ENCODE results near the gene RBM26. TPM values are rescaled to one million over a fixed set of nuclear protein-coding genes. Genes with fewer than 3 reads are reported as not detected.

RBM26 gene
- total and polyA plus RNA-seq, 2 donors: 26.8 to 52.0 TPM

GRCh38 chr13:79432086-79432485 lies 26.0 kb upstream of the RBM26 start:
- Histone ChIP-seq H3K9me3 (ENCODE audit: control insufficient read depth in 2 of 2, insufficient read depth in 1 of 2, low read length in 1 of 2) (peaks cover 0 to 7% of the 10 kb centered on the region in 2 donors), H3K27ac (ENCODE audit: low read depth in 1 of 2, low read length in 1 of 2) (no peak overlapping the region), H3K27me3 (ENCODE audit: control insufficient read depth in 2 of 2, insufficient read depth in 1 of 2, low read length in 1 of 2) (no peaks in the 10 kb centered on the region), H3K4me1 (ENCODE audit: control insufficient read depth in 2 of 2, insufficient read depth in 2 of 2, low read length in 2 of 2) (no peaks in the 10 kb centered on the region), H3K36me3 (ENCODE audit: control insufficient read depth in 2 of 2, insufficient read depth in 2 of 2, low read length in 1 of 2) (no peaks in the 10 kb centered on the region), H3K4me3 (ENCODE audit: low read length in 2 of 2) (no peak overlapping the region)
- WGBS: 98% methylated on average over 6 of the region's 6 CpGs
- DNase-seq (ENCODE audit: low read depth in 6 of 9, low spot score in 9 of 9): no peak

DNA sequence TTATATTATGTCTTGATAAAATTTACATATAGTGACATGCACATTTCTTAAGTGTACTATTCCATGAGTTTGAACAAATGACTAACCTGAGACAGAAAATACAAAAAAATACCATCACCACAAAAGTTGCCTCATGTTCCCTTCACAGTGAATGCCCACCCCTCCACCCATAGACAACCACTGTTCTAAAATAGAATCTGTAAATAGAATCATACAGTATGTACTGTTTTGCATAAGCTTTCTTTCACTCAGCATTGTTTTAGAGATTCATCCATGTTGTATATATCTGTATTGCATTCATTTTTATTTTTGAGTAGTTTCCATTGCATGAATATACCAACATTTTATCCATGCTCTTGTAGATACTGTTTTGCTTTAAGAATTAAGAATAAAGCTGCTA lies 23.3 kb upstream of the RBM26 start:
- no peak overlapping the region for H3K4me3 ChIP-seq (ENCODE audit: low read length in 2 of 2)
- no peaks in the 10 kb centered on the region for H3K4me1 ChIP-seq (ENCODE audit: control insufficient read depth in 2 of 2, insufficient read depth in 2 of 2, low read length in 2 of 2)
- DNase-seq (ENCODE audit: low read depth in 6 of 9, low spot score in 9 of 9): no peak
- H3K27ac ChIP-seq (ENCODE audit: low read depth in 1 of 2, low read length in 1 of 2): no peak overlapping the region
- no peaks in the 10 kb centered on the region for H3K36me3 ChIP-seq (ENCODE audit: control insufficient read depth in 2 of 2, insufficient read depth in 2 of 2, low read length in 1 of 2)
- peaks cover 0 to 7% of the 10 kb centered on the region in 2 donors for H3K9me3 ChIP-seq (ENCODE audit: control insufficient read depth in 2 of 2, insufficient read depth in 1 of 2, low read length in 1 of 2)
- H3K27me3 ChIP-seq (ENCODE audit: control insufficient read depth in 2 of 2, insufficient read depth in 1 of 2, low read length in 1 of 2): no peaks in the 10 kb centered on the region

DNA sequence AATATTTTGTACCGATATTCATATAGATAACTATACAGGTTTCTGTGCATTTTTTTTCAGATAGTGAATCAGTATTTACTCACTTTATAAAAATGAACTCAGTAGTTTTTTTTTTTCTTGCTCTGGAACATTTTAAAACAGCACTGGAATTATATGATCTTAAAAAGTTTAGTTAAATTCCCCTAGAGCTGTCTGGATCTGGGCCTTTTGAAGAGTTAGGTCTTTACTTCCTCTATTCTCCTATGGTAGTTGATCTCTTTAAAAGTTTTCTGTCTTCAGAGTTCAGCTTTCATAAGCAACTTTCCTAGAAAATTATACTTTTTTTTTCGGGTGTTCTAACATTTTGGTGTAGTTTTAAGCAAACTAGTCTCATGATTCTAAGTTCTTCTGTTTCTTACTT lies 21.8 kb upstream of the RBM26 start:
- no peaks in the 10 kb centered on the region for H3K27me3 ChIP-seq (ENCODE audit: control insufficient read depth in 2 of 2, insufficient read depth in 1 of 2, low read length in 1 of 2)
- H3K4me1 ChIP-seq (ENCODE audit: control insufficient read depth in 2 of 2, insufficient read depth in 2 of 2, low read length in 2 of 2): no peaks in the 10 kb centered on the region
- DNase-seq (ENCODE audit: low read depth in 6 of 9, low spot score in 9 of 9): no peak
- H3K36me3 ChIP-seq (ENCODE audit: control insufficient read depth in 2 of 2, insufficient read depth in 2 of 2, low read length in 1 of 2): no peaks in the 10 kb centered on the region
- peaks cover 0 to 5% of the 10 kb centered on the region in 2 donors for H3K9me3 ChIP-seq (ENCODE audit: control insufficient read depth in 2 of 2, insufficient read depth in 1 of 2, low read length in 1 of 2)
- 72% methylated on average over 2 of the region's 2 CpGs for WGBS
- H3K4me3 ChIP-seq (ENCODE audit: low read length in 2 of 2): no peak overlapping the region
- H3K27ac ChIP-seq (ENCODE audit: low read depth in 1 of 2, low read length in 1 of 2): no peak overlapping the region

DNA sequence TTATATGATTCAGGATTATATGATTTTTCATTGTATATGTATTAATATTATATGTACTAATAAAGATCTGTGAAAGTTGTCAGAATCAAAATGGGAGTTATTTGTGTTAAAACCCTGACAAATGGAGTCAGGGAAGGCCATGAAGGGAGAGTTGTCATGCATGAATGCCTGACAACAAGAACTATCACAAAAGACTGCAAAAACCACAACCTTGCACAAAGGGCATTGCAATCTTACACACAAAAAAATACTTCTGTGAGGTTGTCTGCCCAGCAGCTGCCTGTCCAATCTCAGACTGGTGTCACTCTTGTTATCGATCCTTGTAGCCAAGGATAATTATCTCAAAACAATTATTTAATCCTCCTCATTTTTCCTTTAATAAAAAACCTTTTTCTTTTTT lies 21.2 kb upstream of the RBM26 start:
- no peak overlapping the region for H3K4me3 ChIP-seq (ENCODE audit: low read length in 2 of 2)
- no peaks in the 10 kb centered on the region for H3K4me1 ChIP-seq (ENCODE audit: control insufficient read depth in 2 of 2, insufficient read depth in 2 of 2, low read length in 2 of 2)
- H3K27ac ChIP-seq (ENCODE audit: low read depth in 1 of 2, low read length in 1 of 2): no peak overlapping the region
- H3K36me3 ChIP-seq (ENCODE audit: control insufficient read depth in 2 of 2, insufficient read depth in 2 of 2, low read length in 1 of 2): no peaks in the 10 kb centered on the region
- 97% methylated on average over 1 of the region's 1 CpG for WGBS
- no peaks in the 10 kb centered on the region for H3K27me3 ChIP-seq (ENCODE audit: control insufficient read depth in 2 of 2, insufficient read depth in 1 of 2, low read length in 1 of 2)
- H3K9me3 ChIP-seq (ENCODE audit: control insufficient read depth in 2 of 2, insufficient read depth in 1 of 2, low read length in 1 of 2): no peaks in the 10 kb centered on the region
- DNase-seq (ENCODE audit: low read depth in 6 of 9, low spot score in 9 of 9): no peak

DNA sequence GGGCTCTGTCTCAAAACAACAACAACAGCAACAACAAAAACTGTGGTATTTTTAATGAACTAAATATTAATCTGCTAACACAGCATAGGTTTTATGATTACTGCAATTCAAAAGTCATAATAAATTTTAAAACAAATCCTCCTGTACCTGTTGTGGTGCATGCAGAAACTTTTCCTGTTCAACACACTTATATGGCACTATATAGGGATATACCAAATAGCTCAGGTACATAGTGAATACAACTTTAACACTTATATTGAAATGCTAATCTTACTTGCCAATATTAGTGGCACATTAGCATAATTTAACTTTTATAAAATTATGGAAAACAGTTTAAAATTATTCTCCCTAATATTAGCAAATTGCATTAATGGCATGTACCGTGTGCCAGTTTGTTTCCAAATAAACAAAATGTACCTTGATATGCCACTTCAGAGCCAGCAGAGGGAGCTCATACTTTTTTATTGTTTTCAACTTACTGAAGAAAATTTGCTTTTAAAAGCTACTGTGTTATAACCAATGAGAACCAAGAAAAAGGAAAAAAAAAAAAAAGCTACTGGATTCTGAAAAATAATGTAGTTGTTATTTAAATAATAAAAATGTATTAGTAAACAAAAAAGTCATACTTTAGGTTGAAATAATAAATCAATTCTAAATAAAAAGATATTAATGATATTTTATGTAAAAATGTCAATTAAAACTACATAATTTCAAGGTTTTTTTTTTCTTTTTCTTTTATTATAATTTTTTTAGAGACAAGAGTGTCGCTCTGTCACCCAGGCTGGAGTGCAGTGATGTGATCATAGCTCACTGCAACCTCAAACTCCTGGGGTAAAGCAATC lies 18.0 kb upstream of the RBM26 start:
- peak in 6 of 9 donors; percentile 16 to 66 (median 34) for DNase-seq (ENCODE audit: low read depth in 6 of 9, low spot score in 9 of 9)
- Histone ChIP-seq H3K4me1 (ENCODE audit: control insufficient read depth in 2 of 2, insufficient read depth in 2 of 2, low read length in 2 of 2) (no peaks in the 10 kb centered on the region), H3K27ac (ENCODE audit: low read depth in 1 of 2, low read length in 1 of 2) (no peak overlapping the region), H3K9me3 (ENCODE audit: control insufficient read depth in 2 of 2, insufficient read depth in 1 of 2, low read length in 1 of 2) (no peaks in the 10 kb centered on the region), H3K4me3 (ENCODE audit: low read length in 2 of 2) (no peak overlapping the region), H3K36me3 (ENCODE audit: control insufficient read depth in 2 of 2, insufficient read depth in 2 of 2, low read length in 1 of 2) (no peaks in the 10 kb centered on the region), H3K27me3 (ENCODE audit: control insufficient read depth in 2 of 2, insufficient read depth in 1 of 2, low read length in 1 of 2) (no peaks in the 10 kb centered on the region)
- WGBS: 63% methylated on average over 2 of the region's 2 CpGs

DNA sequence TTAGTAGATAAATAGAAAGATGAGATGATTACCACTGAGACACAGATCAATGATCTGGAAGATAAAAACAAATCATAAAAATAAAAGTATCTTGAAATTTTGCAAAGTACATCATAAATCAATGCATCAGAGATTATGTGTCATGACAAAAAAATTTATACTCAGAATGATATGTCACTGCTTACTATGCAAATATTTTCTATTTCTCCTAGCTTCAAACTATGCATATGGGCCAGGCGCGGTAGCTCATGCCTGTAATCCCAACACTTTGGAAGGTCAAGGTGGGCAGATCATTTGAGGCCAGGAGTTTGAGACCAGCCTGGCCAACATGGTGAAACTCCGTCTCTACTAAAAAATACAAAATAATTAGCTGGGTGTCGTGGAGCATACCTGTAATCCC lies 17.3 kb upstream of the RBM26 start:
- 99% methylated on average over 4 of the region's 4 CpGs for WGBS
- Histone ChIP-seq H3K4me3 (ENCODE audit: low read length in 2 of 2) (no peak overlapping the region), H3K27ac (ENCODE audit: low read depth in 1 of 2, low read length in 1 of 2) (no peak overlapping the region), H3K36me3 (ENCODE audit: control insufficient read depth in 2 of 2, insufficient read depth in 2 of 2, low read length in 1 of 2) (no peaks in the 10 kb centered on the region), H3K4me1 (ENCODE audit: control insufficient read depth in 2 of 2, insufficient read depth in 2 of 2, low read length in 2 of 2) (no peaks in the 10 kb centered on the region), H3K27me3 (ENCODE audit: control insufficient read depth in 2 of 2, insufficient read depth in 1 of 2, low read length in 1 of 2) (no peaks in the 10 kb centered on the region), H3K9me3 (ENCODE audit: control insufficient read depth in 2 of 2, insufficient read depth in 1 of 2, low read length in 1 of 2) (no peaks in the 10 kb centered on the region)
- no peak for DNase-seq (ENCODE audit: low read depth in 6 of 9, low spot score in 9 of 9)

DNA sequence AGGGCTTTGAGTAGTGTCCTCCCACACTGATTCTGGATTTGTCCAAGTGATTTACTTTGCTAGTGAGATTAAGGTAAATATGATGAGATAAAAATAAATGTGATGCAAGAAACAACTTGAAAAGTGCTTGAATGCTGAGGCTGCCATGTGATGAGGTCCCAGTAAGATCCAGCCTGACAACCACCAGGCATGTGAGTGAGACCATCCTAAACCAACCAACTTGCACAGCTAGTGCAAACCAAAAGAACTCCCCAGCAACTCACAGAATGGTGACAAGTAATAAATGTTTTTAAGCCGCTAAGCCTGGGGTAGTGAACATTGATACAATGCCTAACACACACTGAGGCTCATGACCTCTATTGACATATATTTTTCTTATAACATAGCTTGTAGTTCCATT lies 13.3 kb upstream of the RBM26 start:
- Histone ChIP-seq H3K27ac (ENCODE audit: low read depth in 1 of 2, low read length in 1 of 2) (no peak overlapping the region), H3K36me3 (ENCODE audit: control insufficient read depth in 2 of 2, insufficient read depth in 2 of 2, low read length in 1 of 2) (no peaks in the 10 kb centered on the region), H3K9me3 (ENCODE audit: control insufficient read depth in 2 of 2, insufficient read depth in 1 of 2, low read length in 1 of 2) (no peaks in the 10 kb centered on the region), H3K27me3 (ENCODE audit: control insufficient read depth in 2 of 2, insufficient read depth in 1 of 2, low read length in 1 of 2) (no peaks in the 10 kb centered on the region), H3K4me3 (ENCODE audit: low read length in 2 of 2) (no peak overlapping the region), H3K4me1 (ENCODE audit: control insufficient read depth in 2 of 2, insufficient read depth in 2 of 2, low read length in 2 of 2) (no peaks in the 10 kb centered on the region)
- WGBS: 100% methylated on average over 1 of the region's 1 CpG
- no peak for DNase-seq (ENCODE audit: low read depth in 6 of 9, low spot score in 9 of 9)

- Histone ChIP-seq H3K27ac (ENCODE audit: low read depth in 1 of 2, low read length in 1 of 2) (no peak overlapping the region), H3K36me3 (ENCODE audit: control insufficient read depth in 2 of 2, insufficient read depth in 2 of 2, low read length in 1 of 2) (no peaks in the 10 kb centered on the region), H3K4me1 (ENCODE audit: control insufficient read depth in 2 of 2, insufficient read depth in 2 of 2, low read length in 2 of 2) (no peaks in the 10 kb centered on the region), H3K4me3 (ENCODE audit: low read length in 2 of 2) (no peak overlapping the region), H3K27me3 (ENCODE audit: control insufficient read depth in 2 of 2, insufficient read depth in 1 of 2, low read length in 1 of 2) (no peaks in the 10 kb centered on the region), H3K9me3 (ENCODE audit: control insufficient read depth in 2 of 2, insufficient read depth in 1 of 2, low read length in 1 of 2) (no peaks in the 10 kb centered on the region)
- no peak for DNase-seq (ENCODE audit: low read depth in 6 of 9, low spot score in 9 of 9)
Observed at GRCh38 chr13:79417741-79418140, 11.7 kb upstream of the RBM26 start.

GRCh38 chr13:79413521-79413920 lies 7.5 kb upstream of the RBM26 start:
- 97% methylated on average over 3 of the region's 3 CpGs for WGBS
- no peaks in the 10 kb centered on the region for H3K36me3 ChIP-seq (ENCODE audit: control insufficient read depth in 2 of 2, insufficient read depth in 2 of 2, low read length in 1 of 2)
- H3K9me3 ChIP-seq (ENCODE audit: control insufficient read depth in 2 of 2, insufficient read depth in 1 of 2, low read length in 1 of 2): no peaks in the 10 kb centered on the region
- no peak for DNase-seq (ENCODE audit: low read depth in 6 of 9, low spot score in 9 of 9)
- H3K27ac ChIP-seq (ENCODE audit: low read depth in 1 of 2, low read length in 1 of 2): no peak overlapping the region
- no peak overlapping the region for H3K4me3 ChIP-seq (ENCODE audit: low read length in 2 of 2)
- no peaks in the 10 kb centered on the region for H3K4me1 ChIP-seq (ENCODE audit: control insufficient read depth in 2 of 2, insufficient read depth in 2 of 2, low read length in 2 of 2)
- no peaks in the 10 kb centered on the region for H3K27me3 ChIP-seq (ENCODE audit: control insufficient read depth in 2 of 2, insufficient read depth in 1 of 2, low read length in 1 of 2)

Data from thymus (tissue), 11 donors.